Measurements from ENCODE around the gene PMEL. TPM values are rescaled to one million over a fixed set of nuclear protein-coding genes. Genes with fewer than 3 reads are reported as not detected.

Gene PMEL
- total RNA-seq, 1 donor from 2014 or later, result not detected

- H3K4me1 ChIP-seq, result peaks cover 0 to 9% of the 10 kb centered on the region in 2 donors
- H3K4me3 ChIP-seq, result no peak overlapping the region
- no peak overlapping the region for H3K27ac ChIP-seq
- no peaks in the 10 kb centered on the region for H3K27me3 ChIP-seq
- H3K9me3 ChIP-seq, result no peaks in the 10 kb centered on the region
- H3K36me3 ChIP-seq, result no peaks in the 10 kb centered on the region
- intact Hi-C loops (cut with DNase I), result no loop called here
- DNase-seq (ENCODE audit: low spot score in 2 of 2), result no peak
- no peak for TF ChIP-seq CTCF (IDR thresholded peaks at IDR 0.05)
These were observed 2.1 kb downstream of the PMEL start for GRCh38 chr12:55963760-55964159.

GRCh38 chr12:55957106-55957859 is 8.6 kb downstream of the PMEL start:
- TF ChIP-seq CTCF (IDR thresholded peaks at IDR 0.05), result no peak
- H3K9me3 ChIP-seq, result no peaks in the 10 kb centered on the region
- intact Hi-C loops (cut with DNase I), result no loop called here
- H3K36me3 ChIP-seq, result peaks cover 13 to 20% of the 10 kb centered on the region in 2 donors
- H3K27me3 ChIP-seq, result no peaks in the 10 kb centered on the region
- DNase-seq (ENCODE audit: low spot score in 2 of 2), result no peak
- H3K27ac ChIP-seq, result no peak overlapping the region
- H3K4me3 ChIP-seq, result no peak overlapping the region
- H3K4me1 ChIP-seq, result no peaks in the 10 kb centered on the region

GRCh38 chr12:55955800-55956508 is 9.9 kb downstream of the PMEL start:
- intact Hi-C loops (cut with DNase I), result no loop called here
- Histone ChIP-seq H3K4me1 (no peaks in the 10 kb centered on the region), H3K9me3 (no peaks in the 10 kb centered on the region), H3K36me3 (peaks cover 25 to 34% of the 10 kb centered on the region in 2 donors), H3K27ac (no peak overlapping the region), H3K27me3 (no peaks in the 10 kb centered on the region), H3K4me3 (no peak overlapping the region)
- no peak for TF ChIP-seq CTCF (IDR thresholded peaks at IDR 0.05)
- DNase-seq (ENCODE audit: low spot score in 2 of 2), result no peak

GRCh38 chr12:55955344-55955743 is 10.5 kb downstream of the PMEL start:
- no peak overlapping the region for H3K27ac ChIP-seq
- peaks cover 25 to 36% of the 10 kb centered on the region in 2 donors for H3K36me3 ChIP-seq
- no peak for TF ChIP-seq CTCF (IDR thresholded peaks at IDR 0.05)
- intact Hi-C loops (cut with DNase I), result no loop called here
- H3K27me3 ChIP-seq, result no peaks in the 10 kb centered on the region
- H3K4me3 ChIP-seq, result no peak overlapping the region
- no peak for DNase-seq (ENCODE audit: low spot score in 2 of 2)
- H3K4me1 ChIP-seq, result no peaks in the 10 kb centered on the region
- H3K9me3 ChIP-seq, result no peaks in the 10 kb centered on the region

- DNase-seq (ENCODE audit: low spot score in 2 of 2), result no peak
- no peak overlapping the region for H3K4me3 ChIP-seq
- no peak for TF ChIP-seq CTCF (IDR thresholded peaks at IDR 0.05)
- peaks cover 23 to 53% of the 10 kb centered on the region in 2 donors for H3K36me3 ChIP-seq
- no peaks in the 10 kb centered on the region for H3K9me3 ChIP-seq
- H3K27ac ChIP-seq, result no peak overlapping the region
- H3K27me3 ChIP-seq, result no peaks in the 10 kb centered on the region
- intact Hi-C loops (cut with DNase I), result no loop called here
- no peaks in the 10 kb centered on the region for H3K4me1 ChIP-seq
These were observed 19.3 kb downstream of the PMEL start for GRCh38 chr12:55946553-55946952.

Data from ascending aorta (tissue), 2 donors.